ENCODE measurements around the gene SLC6A16.

- TF ChIP-seq CTCF (IDR thresholded peaks at IDR 0.05; ENCODE audit: low read depth, low read length) (no peak), EZH2phosphoT487 (IDR thresholded peaks at IDR 0.05; ENCODE audit: low read depth) (no peak)
Observed at GRCh38 chr19:49271080-49271753, 53.8 kb downstream of the SLC6A16 start.
